Measurements from ENCODE around the gene PEX14. TPM values are rescaled to one million over a fixed set of nuclear protein-coding genes. Genes with fewer than 3 reads are reported as not detected.

PEX14 gene
- total and polyA plus RNA-seq, 4 donors = 9.5 to 26.9 (median 19.7) TPM

DNA sequence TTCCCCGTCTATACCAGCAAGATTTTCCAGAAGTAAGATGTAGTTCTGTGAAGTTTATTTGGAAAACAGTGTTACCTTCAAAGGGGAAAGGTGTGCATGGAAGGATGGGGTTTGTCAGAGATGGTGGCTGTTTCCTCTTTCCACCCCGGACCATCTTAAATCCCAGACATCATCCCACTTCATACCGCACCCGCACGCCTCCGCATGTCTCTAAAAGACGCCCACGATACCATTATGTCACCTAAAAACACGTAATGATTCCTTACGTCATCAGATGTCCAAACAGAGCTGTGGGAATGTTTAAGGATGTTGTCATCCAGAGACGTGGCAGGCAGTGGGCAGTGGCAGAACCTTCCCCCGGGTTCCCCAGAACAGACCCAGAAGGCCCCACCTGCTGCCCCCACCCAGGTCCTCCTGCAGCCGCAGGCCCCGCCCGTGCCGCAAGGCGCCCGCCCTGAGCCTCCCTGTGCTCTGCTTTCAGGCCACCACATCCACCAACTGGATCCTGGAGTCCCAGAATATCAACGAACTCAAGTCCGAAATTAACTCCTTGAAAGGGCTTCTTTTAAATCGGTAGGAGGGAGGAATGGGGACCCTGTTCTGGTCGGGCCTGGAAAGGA lies 152.2 kb downstream of the PEX14 start:
- no peak overlapping the region for H3K27ac ChIP-seq (ENCODE audit: low read depth, low read length)
- H3K4me1 ChIP-seq (ENCODE audit: control insufficient read depth, insufficient read depth, low read length) = peaks cover 34% of the 10 kb centered on the region
- H3K9me3 ChIP-seq (ENCODE audit: control insufficient read depth, insufficient read depth, low read length) = no peaks in the 10 kb centered on the region
- H3K4me3 ChIP-seq (ENCODE audit: low read depth, low read length) = no peak overlapping the region
- DNase-seq (ENCODE audit: low read depth in 4 of 6, low spot score in 6 of 6) = no peak
- peaks cover 3% of the 10 kb centered on the region for H3K27me3 ChIP-seq (ENCODE audit: control insufficient read depth, insufficient read depth, low read length)
- 97% methylated on average over 15 of the region's 22 CpGs for WGBS (ENCODE audit: insufficient coverage)
- H3K36me3 ChIP-seq (ENCODE audit: control insufficient read depth, insufficient read depth, low read length) = peaks cover 79% of the 10 kb centered on the region

DNA sequence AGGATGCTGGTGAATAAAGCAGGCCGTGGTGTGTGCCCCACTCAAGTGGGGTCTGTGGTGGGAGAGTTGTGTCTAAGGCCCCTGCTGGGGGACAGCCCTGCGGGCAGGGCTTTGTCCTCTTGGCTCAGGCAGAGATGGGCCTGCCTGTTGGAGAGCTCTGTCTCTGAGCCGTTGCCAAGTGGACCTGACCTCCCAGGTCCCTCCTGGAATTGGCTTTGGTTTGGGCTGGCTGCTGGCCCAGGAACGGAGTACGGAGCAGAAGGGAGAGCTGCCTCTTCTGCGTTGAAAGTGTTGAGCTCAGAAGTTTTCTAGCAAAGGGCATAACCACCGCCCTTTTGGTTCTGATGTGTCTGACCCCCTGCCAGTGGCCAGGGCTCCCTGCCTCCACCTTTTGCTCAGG lies 153.9 kb downstream of the PEX14 start:
- WGBS (ENCODE audit: insufficient coverage) = 48% methylated on average over 7 of the region's 7 CpGs
- no peak overlapping the region for H3K27ac ChIP-seq (ENCODE audit: low read depth, low read length)
- H3K4me3 ChIP-seq (ENCODE audit: low read depth, low read length) = no peak overlapping the region
- peaks cover 38% of the 10 kb centered on the region for H3K4me1 ChIP-seq (ENCODE audit: control insufficient read depth, insufficient read depth, low read length)
- peaks cover 3% of the 10 kb centered on the region for H3K27me3 ChIP-seq (ENCODE audit: control insufficient read depth, insufficient read depth, low read length)
- peak in 2 of 6 donors; percentile 54 to 78 for DNase-seq (ENCODE audit: low read depth in 4 of 6, low spot score in 6 of 6)
- H3K9me3 ChIP-seq (ENCODE audit: control insufficient read depth, insufficient read depth, low read length) = no peaks in the 10 kb centered on the region
- H3K36me3 ChIP-seq (ENCODE audit: control insufficient read depth, insufficient read depth, low read length) = peaks cover 87% of the 10 kb centered on the region

DNA sequence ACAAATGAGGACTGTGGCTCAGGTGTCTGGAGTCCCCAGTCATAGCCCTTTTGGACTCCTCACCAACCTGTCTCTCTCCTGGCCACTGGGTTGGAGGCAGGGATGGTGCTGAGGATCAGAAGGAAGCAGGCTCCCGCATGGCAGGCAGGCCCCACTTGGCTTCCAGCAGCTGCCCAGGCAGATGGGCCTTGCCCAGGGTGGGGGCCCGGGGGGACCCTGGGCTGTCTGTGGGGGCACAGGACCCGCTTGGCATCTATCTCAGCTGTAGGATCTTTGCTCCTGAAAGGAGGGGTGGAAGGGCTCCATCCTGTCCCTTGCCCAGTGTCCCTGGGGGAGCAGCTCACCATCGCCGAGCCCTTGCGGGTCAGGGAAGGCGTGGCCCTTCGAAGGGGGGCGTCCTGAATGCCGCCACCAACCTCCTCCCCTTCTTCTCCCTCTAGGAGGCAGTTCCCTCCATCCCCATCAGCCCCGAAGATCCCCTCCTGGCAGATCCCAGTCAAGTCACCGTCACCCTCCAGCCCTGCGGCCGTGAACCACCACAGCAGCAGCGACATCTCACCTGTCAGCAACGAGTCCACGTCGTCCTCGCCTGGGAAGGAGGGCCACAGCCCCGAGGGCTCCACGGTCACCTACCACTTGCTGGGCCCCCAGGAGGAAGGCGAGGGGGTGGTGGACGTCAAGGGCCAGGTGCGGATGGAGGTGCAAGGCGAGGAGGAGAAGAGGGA lies 154.5 kb downstream of the PEX14 start:
- Histone ChIP-seq H3K27me3 (ENCODE audit: control insufficient read depth, insufficient read depth, low read length) (peaks cover 3% of the 10 kb centered on the region), H3K27ac (ENCODE audit: low read depth, low read length) (no peak overlapping the region), H3K36me3 (ENCODE audit: control insufficient read depth, insufficient read depth, low read length) (peaks cover 86% of the 10 kb centered on the region), H3K9me3 (ENCODE audit: control insufficient read depth, insufficient read depth, low read length) (no peaks in the 10 kb centered on the region), H3K4me3 (ENCODE audit: low read depth, low read length) (no peak overlapping the region), H3K4me1 (ENCODE audit: control insufficient read depth, insufficient read depth, low read length) (peaks cover 38% of the 10 kb centered on the region)
- DNase-seq (ENCODE audit: low read depth in 4 of 6, low spot score in 6 of 6) = no peak
- whole genome bisulfite sequencing (ENCODE audit: insufficient coverage) = 92% methylated on average over 25 of the region's 25 CpGs

DNA sequence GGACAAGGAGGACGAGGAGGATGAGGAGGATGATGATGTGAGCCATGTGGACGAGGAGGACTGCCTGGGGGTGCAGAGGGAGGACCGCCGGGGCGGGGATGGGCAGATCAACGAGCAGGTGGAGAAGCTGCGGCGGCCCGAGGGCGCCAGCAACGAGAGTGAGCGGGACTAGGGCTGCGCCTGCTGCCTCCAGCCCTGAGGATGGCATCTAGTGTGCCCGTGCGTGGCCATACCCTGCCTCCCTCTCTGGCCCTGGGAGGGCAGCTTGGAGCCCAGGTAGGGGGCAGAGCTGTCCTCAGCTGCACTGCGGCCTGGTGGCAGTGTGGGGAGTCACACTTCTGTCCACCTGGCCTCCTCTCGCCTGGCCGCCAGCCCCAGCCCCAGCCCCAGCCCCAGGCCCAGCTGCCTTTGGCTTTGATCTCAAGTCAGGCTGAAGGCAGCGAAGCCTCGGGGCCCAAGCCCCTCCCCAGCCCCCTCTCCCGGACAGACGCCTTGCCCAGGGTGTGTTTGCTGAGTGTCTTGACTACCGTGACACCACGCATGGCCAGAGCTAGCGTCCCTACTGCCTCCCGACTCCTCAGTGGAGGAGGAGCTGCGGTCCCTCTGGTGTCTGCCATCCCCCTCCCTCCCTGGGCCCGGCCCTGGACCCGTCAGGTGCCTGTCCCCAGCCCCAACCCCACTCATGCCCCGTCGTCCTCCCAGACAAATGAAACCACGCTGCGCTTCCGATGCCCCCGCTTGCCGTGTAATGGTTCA lies 155.2 kb downstream of the PEX14 start:
- H3K36me3 ChIP-seq (ENCODE audit: control insufficient read depth, insufficient read depth, low read length) = peaks cover 81% of the 10 kb centered on the region
- WGBS (ENCODE audit: insufficient coverage) = 87% methylated on average over 34 of the region's 36 CpGs
- peaks cover 41% of the 10 kb centered on the region for H3K4me1 ChIP-seq (ENCODE audit: control insufficient read depth, insufficient read depth, low read length)
- H3K9me3 ChIP-seq (ENCODE audit: control insufficient read depth, insufficient read depth, low read length) = no peaks in the 10 kb centered on the region
- no peak overlapping the region for H3K27ac ChIP-seq (ENCODE audit: low read depth, low read length)
- H3K27me3 ChIP-seq (ENCODE audit: control insufficient read depth, insufficient read depth, low read length) = peaks cover 3% of the 10 kb centered on the region
- DNase-seq (ENCODE audit: low read depth in 4 of 6, low spot score in 6 of 6) = no peak
- H3K4me3 ChIP-seq (ENCODE audit: low read depth, low read length) = no peak overlapping the region

DNA sequence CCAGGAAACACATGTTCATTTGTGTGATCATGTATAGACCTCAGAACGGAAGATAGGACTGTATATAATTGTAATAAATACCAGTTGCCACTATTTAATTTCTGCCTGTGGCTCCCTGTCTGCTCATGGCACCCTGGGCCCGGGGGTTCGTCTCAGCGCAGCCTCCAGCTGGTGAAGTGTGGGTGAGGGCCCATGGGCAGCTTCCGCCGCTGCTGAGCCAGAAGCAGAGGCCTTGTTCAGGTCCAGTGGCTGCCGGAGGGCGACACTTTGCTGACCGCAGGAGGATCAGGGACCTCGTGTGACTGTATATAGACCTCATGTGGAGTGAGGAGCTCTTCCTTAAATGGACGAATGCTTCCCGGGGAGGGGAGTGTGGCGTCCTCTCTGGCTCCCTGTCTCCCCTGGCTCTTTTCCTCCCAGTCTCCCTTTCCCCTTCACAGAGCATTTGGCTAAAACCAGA lies 155.9 kb downstream of the PEX14 start:
- H3K9me3 ChIP-seq (ENCODE audit: control insufficient read depth, insufficient read depth, low read length) = no peaks in the 10 kb centered on the region

DNA sequence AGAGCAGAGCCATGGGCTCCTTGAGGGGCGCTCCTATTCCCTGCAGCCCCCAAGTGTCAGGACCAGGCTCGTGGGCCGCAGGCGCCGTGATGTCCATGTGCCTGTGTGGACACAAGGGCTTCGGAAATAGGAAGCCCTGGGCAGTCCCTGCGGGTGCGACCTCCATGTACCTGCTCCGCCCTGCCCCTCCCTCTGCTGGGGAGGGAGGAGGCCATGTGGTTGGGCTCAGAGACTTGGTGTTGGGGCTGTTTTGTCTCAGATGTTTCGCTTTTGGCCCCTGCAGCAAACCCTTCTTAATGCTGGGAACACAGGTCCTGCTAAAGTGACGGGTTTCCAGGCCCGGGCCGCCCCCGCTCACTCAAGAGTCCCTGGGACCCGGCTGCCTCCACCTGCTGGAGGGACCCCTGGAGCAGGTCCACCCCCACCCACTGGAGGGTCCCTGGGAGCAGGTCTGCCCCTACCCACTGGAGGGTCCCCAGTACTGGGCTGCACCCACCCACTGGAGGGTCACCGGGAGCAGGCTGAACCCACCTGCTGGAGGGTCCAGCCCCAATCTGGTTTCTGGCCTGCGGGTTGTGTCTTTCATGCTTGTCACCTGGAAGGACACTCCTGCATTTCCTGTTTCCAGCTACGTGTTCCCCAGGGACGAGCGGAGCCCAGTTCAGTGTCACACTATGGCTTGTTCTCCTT lies 156.5 kb downstream of the PEX14 start:
- no peak overlapping the region for H3K4me3 ChIP-seq (ENCODE audit: low read depth, low read length)
- no peak overlapping the region for H3K27ac ChIP-seq (ENCODE audit: low read depth, low read length)
- peaks cover 3% of the 10 kb centered on the region for H3K27me3 ChIP-seq (ENCODE audit: control insufficient read depth, insufficient read depth, low read length)
- H3K36me3 ChIP-seq (ENCODE audit: control insufficient read depth, insufficient read depth, low read length) = peaks cover 80% of the 10 kb centered on the region
- DNase-seq (ENCODE audit: low read depth in 4 of 6, low spot score in 6 of 6) = no peak
- H3K4me1 ChIP-seq (ENCODE audit: control insufficient read depth, insufficient read depth, low read length) = peaks cover 40% of the 10 kb centered on the region
- 89% methylated on average over 20 of the region's 20 CpGs for WGBS (ENCODE audit: insufficient coverage)
- H3K9me3 ChIP-seq (ENCODE audit: control insufficient read depth, insufficient read depth, low read length) = no peaks in the 10 kb centered on the region

More for the DNA sequence above, 155.9 kb downstream of the PEX14 start:
- DNase-seq (ENCODE audit: low read depth in 4 of 6, low spot score in 6 of 6) = no peak
- H3K4me3 ChIP-seq (ENCODE audit: low read depth, low read length) = no peak overlapping the region
- WGBS (ENCODE audit: insufficient coverage) = 98% methylated on average over 6 of the region's 13 CpGs
- peaks cover 43% of the 10 kb centered on the region for H3K4me1 ChIP-seq (ENCODE audit: control insufficient read depth, insufficient read depth, low read length)
- peaks cover 78% of the 10 kb centered on the region for H3K36me3 ChIP-seq (ENCODE audit: control insufficient read depth, insufficient read depth, low read length)
- no peak overlapping the region for H3K27ac ChIP-seq (ENCODE audit: low read depth, low read length)
- peaks cover 3% of the 10 kb centered on the region for H3K27me3 ChIP-seq (ENCODE audit: control insufficient read depth, insufficient read depth, low read length)

DNA sequence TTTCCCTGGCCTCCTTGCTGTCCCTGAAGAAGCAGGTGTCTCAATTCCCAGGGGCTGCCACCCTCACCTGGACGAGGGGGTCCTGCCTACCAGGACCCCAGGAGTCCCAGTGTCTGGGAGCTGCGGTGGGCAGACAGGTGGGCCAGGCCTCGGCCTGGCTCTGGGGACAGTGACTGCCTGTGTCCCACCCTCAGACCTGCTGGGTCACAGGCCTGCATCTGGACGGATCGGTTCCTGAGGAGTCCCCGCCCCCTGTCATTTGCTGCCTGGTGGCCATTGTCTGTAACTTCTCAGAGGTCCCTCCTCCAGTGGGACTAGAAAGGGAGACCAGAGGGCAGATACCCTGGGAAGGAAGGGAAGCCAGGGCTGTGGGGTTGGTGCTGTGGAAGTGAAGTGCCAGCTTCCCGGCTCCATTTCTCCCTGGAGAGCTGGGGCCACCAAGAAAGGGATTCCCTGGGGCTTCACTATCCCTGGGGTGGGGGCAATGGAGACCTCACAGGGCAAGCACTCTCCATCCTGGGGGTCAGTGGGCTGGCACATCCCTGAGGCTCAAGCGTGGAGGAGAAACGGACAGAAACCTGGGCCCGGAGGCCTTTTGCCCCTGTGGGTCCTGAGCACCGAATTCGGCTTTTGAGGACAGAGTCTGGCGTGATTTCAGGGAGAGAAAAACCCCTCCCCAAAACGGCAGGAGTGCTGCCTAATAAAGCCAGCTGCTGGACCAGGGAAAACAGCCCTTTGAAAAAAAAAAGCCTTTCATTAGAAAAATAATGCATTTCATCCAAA lies 157.3 kb downstream of the PEX14 start:
- Histone ChIP-seq H3K9me3 (ENCODE audit: control insufficient read depth, insufficient read depth, low read length) (no peaks in the 10 kb centered on the region), H3K27me3 (ENCODE audit: control insufficient read depth, insufficient read depth, low read length) (peaks cover 3% of the 10 kb centered on the region), H3K4me1 (ENCODE audit: control insufficient read depth, insufficient read depth, low read length) (peaks cover 36% of the 10 kb centered on the region), H3K36me3 (ENCODE audit: control insufficient read depth, insufficient read depth, low read length) (peaks cover 77% of the 10 kb centered on the region), H3K27ac (ENCODE audit: low read depth, low read length) (no peak overlapping the region), H3K4me3 (ENCODE audit: low read depth, low read length) (no peak overlapping the region)
- DNase-seq (ENCODE audit: low read depth in 4 of 6, low spot score in 6 of 6) = no peak
- 68% methylated on average over 10 of the region's 14 CpGs for WGBS (ENCODE audit: insufficient coverage)

DNA sequence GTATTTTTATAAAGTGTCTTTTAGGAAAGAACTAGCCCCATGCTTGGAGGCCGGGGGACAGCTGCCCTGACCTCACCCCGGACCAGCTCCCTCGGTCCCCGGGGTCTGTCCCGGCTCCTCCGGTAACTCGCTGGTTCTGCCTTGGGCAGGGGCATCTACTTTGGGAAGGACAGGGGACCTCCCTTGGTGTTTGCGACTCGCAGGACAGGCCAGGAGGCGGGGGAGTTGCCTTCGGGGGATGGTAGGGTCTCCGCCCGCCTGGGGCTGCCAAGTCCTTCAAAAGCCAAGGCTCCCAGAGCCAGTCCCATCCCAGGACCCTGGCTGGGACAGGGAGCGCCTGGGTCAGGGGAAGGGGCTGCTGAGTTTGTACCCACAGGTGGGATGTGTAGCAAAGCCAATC lies 157.9 kb downstream of the PEX14 start:
- 62% methylated on average over 14 of the region's 14 CpGs for WGBS (ENCODE audit: insufficient coverage)
- Histone ChIP-seq H3K4me1 (ENCODE audit: control insufficient read depth, insufficient read depth, low read length) (peaks cover 43% of the 10 kb centered on the region), H3K27me3 (ENCODE audit: control insufficient read depth, insufficient read depth, low read length) (peaks cover 6% of the 10 kb centered on the region), H3K4me3 (ENCODE audit: low read depth, low read length) (no peak overlapping the region), H3K9me3 (ENCODE audit: control insufficient read depth, insufficient read depth, low read length) (no peaks in the 10 kb centered on the region), H3K27ac (ENCODE audit: low read depth, low read length) (no peak overlapping the region), H3K36me3 (ENCODE audit: control insufficient read depth, insufficient read depth, low read length) (peaks cover 73% of the 10 kb centered on the region)
- DNase-seq (ENCODE audit: low read depth in 4 of 6, low spot score in 6 of 6) = no peak

DNA sequence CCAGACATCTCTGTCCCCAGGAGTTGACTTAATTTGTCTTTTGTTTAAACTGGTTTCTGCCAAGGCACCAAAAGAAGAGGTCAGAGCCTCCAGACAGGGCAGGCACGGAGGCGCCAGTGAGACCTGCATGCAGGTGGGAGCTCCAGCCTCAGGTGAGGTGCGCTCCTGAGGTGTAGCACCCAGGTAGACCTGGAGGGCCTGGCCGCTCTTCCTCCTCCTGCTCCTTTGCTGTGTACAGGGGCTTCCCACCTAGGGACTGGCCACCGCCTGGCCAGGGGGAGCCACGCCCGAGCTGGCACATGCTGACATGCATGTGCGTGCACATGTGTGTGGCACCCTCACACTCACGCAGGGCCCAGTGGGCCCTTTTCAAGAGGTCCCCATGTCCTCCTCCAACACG lies 158.7 kb downstream of the PEX14 start:
- H3K36me3 ChIP-seq (ENCODE audit: control insufficient read depth, insufficient read depth, low read length) = peaks cover 73% of the 10 kb centered on the region
- 95% methylated on average over 10 of the region's 10 CpGs for WGBS (ENCODE audit: insufficient coverage)
- H3K27ac ChIP-seq (ENCODE audit: low read depth, low read length) = no peak overlapping the region
- H3K4me3 ChIP-seq (ENCODE audit: low read depth, low read length) = no peak overlapping the region
- H3K4me1 ChIP-seq (ENCODE audit: control insufficient read depth, insufficient read depth, low read length) = peaks cover 45% of the 10 kb centered on the region
- no peaks in the 10 kb centered on the region for H3K9me3 ChIP-seq (ENCODE audit: control insufficient read depth, insufficient read depth, low read length)
- DNase-seq (ENCODE audit: low read depth in 4 of 6, low spot score in 6 of 6) = no peak
- H3K27me3 ChIP-seq (ENCODE audit: control insufficient read depth, insufficient read depth, low read length) = peaks cover 12% of the 10 kb centered on the region
